Left ventricle myocardium superior (tissue), 1 donor: Measurements from ENCODE around the gene DENND1A. TPM values are rescaled to one million over a fixed set of nuclear protein-coding genes. Genes with fewer than 3 reads are reported as not detected.
"Not testable (repeated sequence)": the region's sequence is repeated elsewhere in the genome, so short reads cannot be mapped to it uniquely, and the experiment has no call there.

Experiments used
- ATAC-seq: fragments of 200-7000 bp; cut with Tn5 transposase; one replicate; pipeline ENCODE4 v1.9.1; 2020; ENCODE audit warnings: mild to moderate bottlenecking, moderate library complexity
- DNase-seq: peaks from one replicate; pipeline ENCODE4 v3.0.0-alpha.2; 2020
- intact Hi-C: fragments of 100-400 bp; cut with micrococcal nuclease; formaldehyde crosslinking; loops from one replicate; pipeline ENCODE4 v1.11.0; 2022
- total RNA-seq: library from RNA; stranded (reverse); fragmentation: NEBNext Ultra II Directional; extraction: Animal tissue kit (Norgen Biotek cat#: 25700); gene quantifications from one replicate; pipeline ENCODE4 v1.2.1, GENCODE V29; 2021
- donor health status: DM: no; HTN: yes; CAD: no; lungs with severe emphysema.

DENND1A gene
- total RNA-seq, 1 donor from 2014 or later = 12.9 TPM

DNA sequence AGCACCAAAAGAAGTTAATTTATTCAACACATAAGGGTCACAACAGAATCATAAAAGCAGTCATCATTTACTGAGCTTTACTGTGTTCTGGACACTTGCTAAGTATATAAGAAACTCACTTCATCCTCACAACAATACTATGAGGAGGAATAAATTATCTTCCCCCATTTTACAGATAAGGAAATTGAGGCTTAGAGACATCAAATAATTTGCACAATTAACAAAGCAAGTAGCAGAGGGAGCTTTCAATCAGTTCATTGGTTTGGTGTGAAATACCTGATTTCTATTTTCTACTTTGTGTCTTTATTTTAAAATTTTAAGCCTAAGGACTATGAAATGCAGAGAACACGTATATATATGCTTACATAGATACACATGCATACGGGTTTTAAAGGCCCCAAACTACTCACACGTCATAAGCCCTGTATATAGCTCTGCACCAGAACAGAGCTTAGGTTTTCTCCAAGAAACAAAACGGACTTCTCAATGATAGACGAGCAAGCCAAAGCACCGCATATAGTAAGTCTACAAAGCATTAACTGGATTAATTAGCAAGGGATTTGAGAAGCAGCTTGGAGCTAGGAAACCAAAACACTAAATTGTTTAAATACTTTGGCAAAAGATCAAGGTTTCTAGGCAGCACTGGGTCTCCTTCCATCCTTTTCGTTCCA, 95.6 kb downstream of the DENND1A start:
- intact Hi-C loops = no loop called here
- no peak for ATAC-seq

DNA sequence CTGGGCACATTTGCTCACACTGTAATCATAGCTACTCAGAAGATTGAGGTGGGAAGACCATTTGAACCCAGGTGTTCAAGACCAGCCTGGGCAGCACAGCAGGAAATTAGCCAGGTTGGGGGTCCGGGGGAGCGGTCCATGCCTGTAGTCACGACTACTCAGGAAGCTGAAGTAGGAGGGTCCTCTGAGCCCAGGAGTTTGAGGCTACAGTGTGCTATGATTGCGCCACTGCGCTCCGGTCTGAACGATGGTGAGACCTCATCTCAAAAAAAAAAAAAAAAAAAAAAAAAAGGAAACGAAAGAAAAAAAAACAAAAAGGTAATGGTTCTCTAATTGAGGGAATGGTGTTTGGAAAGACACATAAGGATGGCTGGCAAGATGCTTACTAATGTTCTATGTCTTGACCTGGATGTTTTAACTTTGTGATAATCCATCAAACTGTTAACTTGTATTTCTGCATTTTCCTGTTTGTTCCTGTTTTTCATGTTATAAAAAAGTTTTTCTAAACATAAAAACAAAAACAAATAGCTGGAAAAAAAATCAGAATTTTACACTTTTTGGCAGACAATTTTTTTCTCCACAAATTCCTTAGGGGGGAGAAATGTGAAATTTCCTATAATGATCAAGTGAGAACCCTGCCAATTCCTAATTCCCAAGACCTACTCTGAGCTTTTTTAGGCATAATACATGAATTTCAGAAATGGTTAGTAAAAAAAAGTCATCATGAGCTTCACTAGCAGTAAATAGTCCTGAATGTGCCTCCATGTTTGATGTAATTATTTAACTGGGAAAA, 96.9 kb downstream of the DENND1A start:
- peak; percentile 37 for DNase-seq
- no peak for ATAC-seq
- intact Hi-C loops = no loop called here

More for the DNA sequence above, 95.6 kb downstream of the DENND1A start:
- DNase-seq = no peak

- no peak for DNase-seq
- ATAC-seq = no peak
- intact Hi-C loops = no loop called here
Observed at GRCh38 chr9:123832176-123832575, 97.8 kb downstream of the DENND1A start.

DNA sequence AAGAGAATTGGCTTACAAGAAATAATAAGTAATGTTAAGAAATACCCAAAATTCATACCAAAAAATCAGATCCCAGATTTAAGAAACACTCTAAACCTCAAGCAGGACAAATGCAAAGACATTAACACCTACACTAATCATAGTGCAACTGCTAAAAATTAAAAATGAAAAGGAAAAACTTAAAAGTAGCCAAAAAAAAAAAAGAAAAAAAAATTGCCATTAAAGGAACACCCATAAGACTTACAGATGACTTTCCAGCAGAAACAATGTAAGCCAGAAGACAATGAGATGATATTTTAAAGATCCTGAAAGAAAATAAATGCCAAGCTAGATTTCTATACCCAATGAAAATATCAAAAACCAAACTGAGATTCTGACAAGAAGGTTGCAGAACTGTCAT, 101.5 kb downstream of the DENND1A start:
- intact Hi-C loops = no loop called here
- ATAC-seq (no peak), DNase-seq (no peak)

DNA sequence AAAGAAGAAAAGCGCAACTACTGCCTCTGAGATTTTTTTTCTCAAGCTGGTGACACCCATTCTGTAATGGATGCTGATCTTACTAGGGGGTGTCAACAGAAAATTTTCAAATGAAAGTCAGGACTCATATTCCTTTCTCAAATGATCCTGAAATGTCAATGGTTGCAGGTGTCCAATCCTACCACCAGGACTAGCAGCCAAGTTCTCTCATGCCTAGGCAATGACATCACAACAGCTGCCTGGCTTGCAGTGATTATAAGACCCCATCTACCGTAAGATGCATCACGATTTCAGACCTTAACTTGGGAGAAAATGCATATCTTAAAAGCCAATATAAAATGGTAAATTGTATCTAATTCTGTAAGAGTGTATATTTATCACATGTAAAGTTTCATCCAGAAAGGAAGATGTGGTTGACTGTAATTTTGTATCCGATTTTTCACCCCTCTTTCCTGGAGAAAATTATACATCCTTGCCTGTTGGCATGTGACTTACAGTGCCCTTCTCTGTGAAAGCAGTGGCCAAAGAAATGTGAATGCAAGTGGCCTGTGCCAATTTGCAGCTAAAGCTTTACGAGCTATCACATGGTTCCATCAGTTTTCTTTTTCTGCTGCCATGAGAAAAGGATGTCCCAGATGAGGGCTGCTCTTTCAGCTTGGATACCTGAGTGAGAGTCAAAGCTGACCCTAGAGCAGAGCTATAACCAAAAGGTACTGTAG, 104.4 kb downstream of the DENND1A start:
- DNase-seq (no peak), ATAC-seq (no peak)
- intact Hi-C loops = no loop called here

DNA sequence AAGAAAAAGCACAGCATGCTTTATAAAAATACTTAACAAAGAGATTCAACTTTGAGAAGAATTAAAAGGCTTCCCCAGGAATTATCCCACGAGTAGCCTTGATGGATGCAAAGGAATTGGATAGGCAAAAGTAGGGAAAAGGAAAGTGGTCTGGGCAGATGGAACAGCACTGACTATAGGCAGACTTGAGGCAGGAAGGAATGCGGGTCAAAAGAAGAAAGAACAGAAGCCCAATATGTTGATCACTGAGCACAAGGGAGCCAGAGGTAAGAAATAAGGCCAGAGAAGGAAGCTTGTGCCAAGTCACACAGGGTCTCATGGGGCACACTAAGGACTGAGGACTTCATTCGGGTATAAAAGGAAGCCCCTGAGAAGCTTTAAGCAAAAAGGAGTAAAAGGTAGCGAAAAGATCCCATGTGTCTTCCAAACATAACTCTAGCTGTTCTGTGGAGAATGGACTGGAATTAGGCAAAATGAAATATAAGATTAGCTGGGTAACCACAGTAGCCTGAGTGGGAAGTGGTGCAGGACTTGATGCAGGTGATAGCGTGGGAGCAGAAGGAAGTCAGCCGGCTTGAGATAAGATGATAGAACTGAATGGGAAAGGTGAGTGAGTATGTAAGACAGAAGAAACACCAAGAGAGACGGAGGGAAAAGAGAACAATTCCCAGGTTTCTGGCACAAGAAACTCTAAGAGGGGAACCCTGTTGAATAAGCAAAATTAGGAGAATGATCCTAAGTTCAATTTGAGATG, 106.6 kb downstream of the DENND1A start:
- no peak for DNase-seq
- no peak for ATAC-seq
- intact Hi-C loops = no loop called here

DNA sequence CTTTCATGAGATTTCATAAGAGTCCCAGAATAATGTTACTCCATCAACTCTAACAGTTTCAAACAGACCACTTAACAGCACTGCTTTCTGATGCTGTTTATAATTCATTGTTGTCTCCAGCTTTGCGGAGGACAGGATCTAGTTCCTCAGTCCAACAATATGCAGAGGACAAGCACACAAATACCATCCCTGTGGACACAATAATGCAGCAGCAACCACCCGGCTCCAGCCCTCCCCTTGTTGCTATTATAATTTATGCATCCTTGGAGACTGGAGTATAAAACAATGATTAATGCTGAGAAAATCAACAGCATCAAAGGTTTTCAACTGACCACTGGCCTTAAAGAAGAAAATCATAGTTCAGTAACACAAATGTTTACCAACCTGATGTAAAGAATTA, 108.3 kb downstream of the DENND1A start:
- intact Hi-C loops = no loop called here

DNA sequence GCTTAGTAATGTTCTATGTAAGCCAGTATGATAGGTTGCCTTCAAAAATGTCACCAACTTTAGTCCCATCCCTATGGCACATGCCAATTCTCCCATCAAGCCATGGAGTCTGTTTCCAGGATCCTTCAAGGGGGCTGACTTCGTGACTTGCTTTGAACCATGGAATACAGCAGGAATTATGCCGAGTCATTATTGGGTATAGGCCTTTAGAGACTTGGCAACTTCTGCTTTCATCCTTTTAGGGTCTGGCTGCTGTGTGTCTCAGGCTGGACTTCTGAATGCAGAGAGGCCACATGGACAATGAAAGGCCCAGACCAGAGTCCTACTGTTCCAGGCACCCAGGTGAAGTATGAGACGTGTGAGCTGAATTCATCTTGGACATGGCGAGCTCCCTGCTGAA, 109.8 kb downstream of the DENND1A start:
- intact Hi-C loops = no loop called here
- DNase-seq = no peak
- ATAC-seq = no peak

More for the DNA sequence above, 108.3 kb downstream of the DENND1A start:
- ATAC-seq = no peak
- DNase-seq = no peak

- intact Hi-C loops = no loop called here
- no peak for DNase-seq
- ATAC-seq = no peak
Observed at GRCh38 chr9:123816817-123817472, 113.0 kb downstream of the DENND1A start.

GRCh38 chr9:123815856-123816255, 114.1 kb downstream of the DENND1A start:
- DNase-seq, intact Hi-C loops, ATAC-seq: not testable (repeated sequence)

DNA sequence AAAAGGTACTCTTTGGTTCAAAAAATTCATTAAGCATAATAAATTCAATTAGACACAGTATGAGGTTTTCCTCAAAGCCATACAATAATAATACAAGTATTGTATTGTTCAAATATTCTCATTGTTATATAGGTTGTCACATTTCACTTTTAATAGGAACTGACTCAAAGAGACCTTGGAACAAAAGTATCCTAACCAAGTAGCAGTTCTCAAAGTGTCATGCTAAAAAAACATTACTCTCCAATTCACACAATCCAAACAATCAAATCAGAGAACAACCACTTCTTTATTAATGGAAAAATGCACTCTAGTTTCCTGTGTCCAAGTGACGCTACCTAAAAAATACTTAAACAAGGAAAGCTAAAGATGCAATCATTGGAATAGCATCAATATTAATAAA, 115.4 kb downstream of the DENND1A start:
- ATAC-seq (no peak), DNase-seq (no peak)
- intact Hi-C loops = no loop called here

- ATAC-seq (no peak), DNase-seq (no peak)
- intact Hi-C loops = no loop called here
Observed at GRCh38 chr9:123812984-123813383, 116.9 kb downstream of the DENND1A start.

DNA sequence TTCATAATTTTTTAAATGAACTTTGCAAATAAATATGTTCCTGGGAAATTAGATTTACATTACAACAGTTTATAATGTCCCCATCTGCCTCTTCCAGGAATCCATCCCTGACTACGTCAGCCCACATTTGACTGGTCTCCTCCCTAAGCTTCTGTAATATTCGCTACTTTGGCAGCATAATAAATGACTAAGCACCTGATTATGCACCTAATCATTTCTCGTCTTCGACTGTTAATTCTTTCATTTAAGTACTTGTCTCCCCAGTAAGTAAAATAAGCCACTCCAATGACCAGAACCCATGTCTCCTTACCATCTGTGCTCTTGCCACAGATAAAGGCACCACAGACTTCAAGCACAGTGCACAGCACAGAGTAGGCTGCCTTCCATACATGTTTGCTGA, 122.7 kb downstream of the DENND1A start:
- ATAC-seq (no peak), DNase-seq (no peak)
- intact Hi-C loops = no loop called here

- no peak for DNase-seq
- ATAC-seq = no peak
- intact Hi-C loops = no loop called here
Observed at GRCh38 chr9:123806829-123807228, 123.1 kb downstream of the DENND1A start.

DNA sequence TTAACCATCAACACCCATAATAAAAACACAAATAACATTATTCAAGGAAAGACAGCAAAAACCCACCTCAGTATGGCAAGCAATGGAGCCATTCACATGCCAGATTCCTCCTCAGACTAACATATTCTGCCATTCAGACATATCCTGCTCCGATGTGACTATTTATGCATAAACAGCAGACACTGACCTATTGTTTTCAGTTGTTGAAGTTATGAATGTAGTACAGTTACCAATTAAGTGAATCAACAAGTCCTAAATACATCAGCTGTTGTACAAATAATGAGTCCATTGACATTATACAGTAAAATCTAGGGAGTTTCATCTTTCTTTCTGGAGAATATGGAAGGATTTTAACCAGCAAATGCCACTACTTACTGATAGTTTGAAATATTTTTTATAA, 131.7 kb downstream of the DENND1A start:
- intact Hi-C loops = no loop called here
- DNase-seq (no peak), ATAC-seq (no peak)

- intact Hi-C loops = no loop called here
- ATAC-seq (no peak), DNase-seq (no peak)
Observed at GRCh38 chr9:123796618-123797484, 133.1 kb downstream of the DENND1A start.

- no peak for DNase-seq
- intact Hi-C loops = no loop called here
- no peak for ATAC-seq
Observed at GRCh38 chr9:123796094-123796493, 133.8 kb downstream of the DENND1A start.

GRCh38 chr9:123795336-123795735, 134.6 kb downstream of the DENND1A start:
- ATAC-seq = no peak
- DNase-seq = no peak
- intact Hi-C loops = no loop called here
